Fibroblast of lung (primary cell): ENCODE data around the gene PALS1. TPM values are rescaled to one million over a fixed set of nuclear protein-coding genes. Genes with fewer than 3 reads are reported as not detected.

Source experiments
- DNase-seq, 2 donors: peaks; one replicate each; pipeline versions ENCODE4 v3.0.0 to v3.0.0-alpha.2; 2010; ENCODE audit warnings: low read depth in 2 of 2
- H2AFZ ChIP-seq: 2 replicates; pipeline ENCODE4 v1.5.1; 2012; ENCODE audit warnings: low read length, control low read depth, inconsistent platforms
- H3K27ac ChIP-seq: 2 replicates; pipeline ENCODE4 v1.5.1; 2011; ENCODE audit warnings: low read length, control low read depth; ENCODE audit not compliant: insufficient read depth
- H3K27me3 ChIP-seq: 2 replicates; pipeline ENCODE4 v1.5.1; 2011; ENCODE audit warnings: mild to moderate bottlenecking, low read length; ENCODE audit not compliant: control insufficient read depth, insufficient read depth
- H3K36me3 ChIP-seq: 2 replicates; pipeline ENCODE4 v1.5.1; 2011; ENCODE audit warnings: low read length; ENCODE audit not compliant: control insufficient read depth, insufficient read depth
- H3K4me1 ChIP-seq: 2 replicates; pipeline ENCODE4 v1.5.1; 2011; ENCODE audit warnings: low read length; ENCODE audit not compliant: control insufficient read depth, insufficient read depth; ENCODE audit errors: extremely low read depth
- H3K4me2 ChIP-seq: 2 replicates; pipeline ENCODE4 v1.5.1; 2011; ENCODE audit warnings: low read length, control low read depth; ENCODE audit not compliant: insufficient read depth; ENCODE audit errors: extremely low read depth
- H3K4me3 ChIP-seq, 4 experiments: fragments of 200-600 bp in 1 of 4; sonication (generic) in 1 of 4; replicated peaks in 1 of 4; 2 replicates each; pipeline ENCODE4 v1.5.1; 2011 to 2016; ENCODE audit warnings: low read length in 4 of 4, low read depth in 3 of 4, mild to moderate bottlenecking in 3 of 4, control low read depth in 2 of 4, inconsistent platforms in 1 of 4, mixed read lengths in 1 of 4; ENCODE audit not compliant: insufficient read depth in 1 of 4; ENCODE audit errors: control extremely low read depth in 1 of 4
- H3K79me2 ChIP-seq: 2 replicates; pipeline ENCODE4 v1.5.1; 2012; ENCODE audit warnings: mild to moderate bottlenecking, low read length, inconsistent platforms; ENCODE audit not compliant: control insufficient read depth, insufficient read depth
- H3K9ac ChIP-seq: 2 replicates; pipeline ENCODE4 v1.5.1; 2011; ENCODE audit warnings: mild to moderate bottlenecking, low read length, control low read depth; ENCODE audit not compliant: insufficient read depth
- H3K9me3 ChIP-seq: 2 replicates; pipeline ENCODE4 v1.5.1; 2012; ENCODE audit warnings: low read depth, low read length; ENCODE audit not compliant: control insufficient read depth, insufficient read depth
- H4K20me1 ChIP-seq: 2 replicates; pipeline ENCODE4 v1.5.1; 2011; ENCODE audit warnings: low read length; ENCODE audit not compliant: control insufficient read depth, insufficient read depth; ENCODE audit errors: extremely low read depth
- CTCF ChIP-seq, 2 donors: IDR thresholded peaks in 1 of 2; conservative IDR thresholded peaks in 1 of 2; 1 replicate in 1 of 2; 2 replicates in 1 of 2; pipeline ENCODE4 v1.5.1; 2011 to 2012; ENCODE audit warnings: low read length in 2 of 2, control low read depth in 1 of 2, inconsistent platforms in 1 of 2, low read depth in 1 of 2, mild to moderate bottlenecking in 1 of 2
- EZH2 ChIP-seq: IDR thresholded peaks from 2 replicates; pipeline ENCODE4 v1.5.1; 2012; ENCODE audit warnings: low read length, control low read depth, mild to moderate bottlenecking; ENCODE audit errors: missing control alignments
- polyA plus RNA-seq, 2 donors: library from polyadenylated mRNA; depleted of rRNA in 1 of 2; stranded (reverse) in 1 of 2; unstranded in 1 of 2; fragments of >200 nt; gene quantifications; 2 replicates each; pipeline ENCODE4 v1.2.1, GENCODE V29; 2011 to 2012; ENCODE audit warnings: missing spikeins in 1 of 2
- total RNA-seq: library from RNA; depleted of rRNA; stranded (reverse); fragments of >200 nt; gene quantifications from 2 replicates; pipeline ENCODE4 v1.2.1, GENCODE V29; 2014

Gene PALS1
- total and polyA plus RNA-seq, 2 donors (not counting 1 experiment from before 2014, with no cell fraction given): 25.6 to 32.0 TPM

DNA sequence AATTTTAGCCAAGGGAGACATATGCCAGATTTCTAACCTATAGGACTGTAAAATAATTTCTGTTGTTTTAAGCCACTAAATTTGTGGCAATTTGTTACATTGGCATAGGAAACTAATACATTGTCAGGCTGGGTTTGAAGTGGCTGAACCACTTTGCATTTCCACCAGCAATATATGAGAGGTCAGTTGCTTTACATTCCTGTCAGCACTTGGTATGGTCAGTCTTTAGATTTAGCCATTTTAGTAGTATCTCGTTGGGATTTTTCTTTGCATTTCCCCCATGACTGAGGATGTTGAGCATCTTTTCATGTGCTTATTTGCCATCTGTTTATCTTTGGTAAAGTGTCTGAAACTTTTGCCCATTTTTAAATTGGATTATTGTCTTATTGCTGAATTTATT, 3.9 kb downstream of the PALS1 start:
- TF ChIP-seq CTCF (conservative IDR thresholded peaks at IDR 0.05 in 1 of 2, IDR thresholded peaks at IDR 0.05 in 1 of 2; ENCODE audit: low read depth in 1 of 2, low read length in 2 of 2) (no peak), EZH2 (no peak)
- Histone ChIP-seq H3K79me2 (peaks cover 73% of the 10 kb centered on the region), H3K4me1 (peaks cover 2% of the 10 kb centered on the region), H3K36me3 (no peaks in the 10 kb centered on the region), H2AFZ (no peak overlapping the region), H3K27me3 (no peaks in the 10 kb centered on the region), H3K4me2 (no peak overlapping the region), H4K20me1 (no peaks in the 10 kb centered on the region), H3K27ac (no peak overlapping the region), H3K9me3 (no peaks in the 10 kb centered on the region), H3K9ac (no peak overlapping the region), H3K4me3 (no peak overlapping the region)
- DNase-seq: no peak

DNA sequence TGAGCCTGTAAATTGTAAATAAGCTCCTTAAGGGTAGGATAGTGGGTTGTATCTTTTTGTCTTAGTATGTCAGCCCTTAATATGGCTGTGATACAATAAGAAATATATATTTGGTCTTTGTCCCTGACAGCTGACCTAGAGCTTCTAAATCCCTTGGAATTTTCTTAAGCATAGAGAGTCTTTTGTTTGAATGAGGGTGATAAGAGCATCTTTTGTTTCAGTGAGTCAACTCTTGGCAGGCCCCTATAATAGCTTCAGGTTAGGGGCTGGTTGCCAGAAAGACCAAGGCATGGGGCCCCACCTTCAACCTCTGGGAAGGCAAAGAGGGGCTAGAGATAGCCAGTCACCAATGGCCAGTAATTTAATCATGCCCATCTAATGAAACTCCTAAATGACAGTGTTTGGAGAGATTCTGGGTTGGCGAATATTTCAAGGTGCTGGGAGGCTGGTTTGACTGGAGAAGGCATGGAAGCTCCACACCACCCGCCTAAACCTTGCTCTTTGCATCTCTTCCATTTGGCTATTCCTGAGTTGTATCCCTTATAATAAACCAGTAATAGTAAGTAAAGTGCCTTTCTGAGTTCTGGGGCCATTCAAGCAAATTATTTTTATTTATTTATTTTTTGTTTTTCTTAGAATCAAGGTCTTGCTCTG, 10.5 kb downstream of the PALS1 start:
- no peak overlapping the region for H2AFZ ChIP-seq
- TF ChIP-seq EZH2: no peak
- no peak for TF ChIP-seq CTCF (conservative IDR thresholded peaks at IDR 0.05 in 1 of 2, IDR thresholded peaks at IDR 0.05 in 1 of 2; ENCODE audit: low read depth in 1 of 2, low read length in 2 of 2)
- no peaks in the 10 kb centered on the region for H4K20me1 ChIP-seq
- peak; percentile 24 to 84 for DNase-seq
- H3K9me3 ChIP-seq: no peaks in the 10 kb centered on the region
- H3K4me2 ChIP-seq: no peak overlapping the region
- H3K79me2 ChIP-seq: peaks cover 77% of the 10 kb centered on the region
- H3K36me3 ChIP-seq: no peaks in the 10 kb centered on the region
- H3K27me3 ChIP-seq: no peaks in the 10 kb centered on the region
- peaks cover 6% of the 10 kb centered on the region for H3K4me1 ChIP-seq
- no peak overlapping the region for H3K4me3 ChIP-seq
- H3K9ac ChIP-seq: no peak overlapping the region
- no peak overlapping the region for H3K27ac ChIP-seq

- Histone ChIP-seq H3K27me3 (no peaks in the 10 kb centered on the region), H3K4me1 (peaks cover 6% of the 10 kb centered on the region), H3K4me3 (no peak overlapping the region), H3K9me3 (no peaks in the 10 kb centered on the region), H3K9ac (no peak overlapping the region), H4K20me1 (no peaks in the 10 kb centered on the region), H3K36me3 (no peaks in the 10 kb centered on the region), H3K79me2 (peaks cover 74% of the 10 kb centered on the region), H3K4me2 (peak overlapping the region; percentile 26), H2AFZ (no peak overlapping the region), H3K27ac (no peak overlapping the region)
- TF ChIP-seq CTCF (conservative IDR thresholded peaks at IDR 0.05 in 1 of 2, IDR thresholded peaks at IDR 0.05 in 1 of 2; ENCODE audit: low read depth in 1 of 2, low read length in 2 of 2) (no peak), EZH2 (no peak)
- peak in 1 of 2 donors; percentile 19 for DNase-seq
These were observed 11.9 kb downstream of the PALS1 start for GRCh38 chr14:67253076-67253635.
